Neural progenitor cell (in vitro differentiated cells): ENCODE results near the gene HECTD4. TPM values are rescaled to one million over a fixed set of nuclear protein-coding genes. Genes with fewer than 3 reads are reported as not detected.

Source experiments
- DNase-seq: peaks from one replicate; pipeline ENCODE4 v3.0.0-alpha.2; 2016; ENCODE audit warnings: low spot score
- H2AFZ ChIP-seq: fragments of 200-600 bp; sonication (generic); replicated peaks from 2 replicates; pipeline ENCODE4 v1.6.1; 2016; ENCODE audit warnings: antibody characterized with exemption
- H3F3A ChIP-seq: fragments of 200-600 bp; sonication (generic); 2 replicates; pipeline ENCODE4 v1.6.1; 2016; ENCODE audit warnings: antibody characterized with exemption, low read depth
- H3K27ac ChIP-seq: fragments of 200-600 bp; sonication (generic); 2 replicates; pipeline ENCODE4 v1.5.1; 2016; ENCODE audit warnings: mild to moderate bottlenecking
- H3K27me3 ChIP-seq: fragments of 200-600 bp; sonication (generic); 2 replicates; pipeline ENCODE4 v1.6.1; 2016; ENCODE audit warnings: mild to moderate bottlenecking, moderate library complexity
- H3K36me3 ChIP-seq: fragments of 200-600 bp; sonication (generic); 2 replicates; pipeline ENCODE4 v1.5.1; 2016
- H3K4me1 ChIP-seq: fragments of 200-600 bp; sonication (generic); 2 replicates; pipeline ENCODE4 v1.6.1; 2016; ENCODE audit warnings: mixed run types
- H3K4me2 ChIP-seq: fragments of 200-600 bp; sonication (generic); 2 replicates; pipeline ENCODE4 v1.6.1; 2016
- H3K4me3 ChIP-seq: fragments of 200-600 bp; sonication (generic); 2 replicates; pipeline ENCODE4 v1.5.1; 2016
- H3K79me2 ChIP-seq: fragments of 200-600 bp; sonication (generic); 2 replicates; pipeline ENCODE4 v1.6.1; 2016; ENCODE audit warnings: low read depth
- H3K9ac ChIP-seq: fragments of 200-600 bp; sonication (generic); 2 replicates; pipeline ENCODE4 v1.6.1; 2016
- H3K9me3 ChIP-seq: fragments of 200-600 bp; sonication (generic); 2 replicates; pipeline ENCODE4 v1.5.1; 2016; ENCODE audit warnings: low read depth
- H4K20me1 ChIP-seq: fragments of 200-600 bp; sonication (generic); 2 replicates; pipeline ENCODE4 v1.6.1; 2016; ENCODE audit warnings: low read depth
- H3K27ac Mint-ChIP-seq: 3 replicates; pipeline ENCODE4 v1.8.0; 2021; ENCODE audit warnings: mixed read lengths
- H3K27me3 Mint-ChIP-seq: 2 replicates; pipeline ENCODE4 v1.8.0; 2022; ENCODE audit warnings: low read depth, mild to moderate bottlenecking, inconsistent platforms, moderate library complexity, mixed read lengths; ENCODE audit not compliant: insufficient read depth
- H3K36me3 Mint-ChIP-seq: 3 replicates; pipeline ENCODE4 v1.8.0; 2021; ENCODE audit warnings: mixed read lengths
- H3K4me1 Mint-ChIP-seq: 3 replicates; pipeline ENCODE4 v1.8.0; 2021; ENCODE audit warnings: mixed read lengths
- H3K4me3 Mint-ChIP-seq: 3 replicates; pipeline ENCODE4 v1.8.0; 2021; ENCODE audit warnings: mild to moderate bottlenecking, moderate library complexity, mixed read lengths
- H3K9me3 Mint-ChIP-seq: 3 replicates; pipeline ENCODE4 v1.8.0; 2020; ENCODE audit warnings: mixed read lengths
- CTCF ChIP-seq: fragments of 200-600 bp; sonication (generic); IDR thresholded peaks from 2 replicates; pipeline ENCODE4 v1.5.1; 2017; ENCODE audit warnings: antibody characterized with exemption, mild to moderate bottlenecking
- EZH2 ChIP-seq: fragments of 200-600 bp; sonication (generic); IDR thresholded peaks from 2 replicates; pipeline ENCODE4 v1.6.1; 2017; ENCODE audit warnings: antibody characterized with exemption, mild to moderate bottlenecking, moderate library complexity
- EZH2phosphoT487 ChIP-seq: fragments of 200-600 bp; sonication (generic); IDR thresholded peaks from 2 replicates; pipeline ENCODE4 v1.6.1; 2017; ENCODE audit warnings: antibody characterized with exemption
- total RNA-seq: library from RNA; depleted of rRNA; stranded (reverse); fragments of >200 nt; gene quantifications from 2 replicates; pipeline ENCODE4 v1.2.3, GENCODE V29; 2015; ENCODE audit warnings: low replicate concordance

The HECTD4 gene
- total RNA-seq, 1 donor from 2014 or later: 11.0 TPM

GRCh38 chr12:112208301-112208910 lies 173.8 kb downstream of the HECTD4 start:
- Histone ChIP-seq H3K27ac (no peak overlapping the region), H3K4me3 (no peak overlapping the region), H3F3A (no peaks in the 10 kb centered on the region), H3K4me2 (no peak overlapping the region), H2AFZ (no peak overlapping the region), H3K36me3 (no peaks in the 10 kb centered on the region), H4K20me1 (no peaks in the 10 kb centered on the region), H3K27me3 (no peaks in the 10 kb centered on the region), H3K79me2 (no peaks in the 10 kb centered on the region), H3K9me3 (no peaks in the 10 kb centered on the region), H3K9ac (no peak overlapping the region), H3K4me1 (no peaks in the 10 kb centered on the region)
- Mint-ChIP-seq H3K36me3 (peaks cover 39% of the 10 kb centered on the region), H3K4me3 (no peak overlapping the region), H3K4me1 (no peaks in the 10 kb centered on the region), H3K27ac (no peak overlapping the region), H3K9me3 (no peaks in the 10 kb centered on the region), H3K27me3 (peaks cover 2% of the 10 kb centered on the region)
- DNase-seq: no peak
- TF ChIP-seq EZH2phosphoT487 (no peak), EZH2 (no peak), CTCF (no peak)

GRCh38 chr12:112207397-112207924 lies 174.8 kb downstream of the HECTD4 start:
- Mint-ChIP-seq H3K27ac (no peak overlapping the region), H3K4me3 (no peak overlapping the region), H3K36me3 (peaks cover 42% of the 10 kb centered on the region), H3K9me3 (no peaks in the 10 kb centered on the region), H3K4me1 (no peaks in the 10 kb centered on the region), H3K27me3 (no peaks in the 10 kb centered on the region)
- Histone ChIP-seq H3K4me3 (no peak overlapping the region), H3F3A (no peaks in the 10 kb centered on the region), H3K9me3 (no peaks in the 10 kb centered on the region), H3K79me2 (no peaks in the 10 kb centered on the region), H3K4me2 (no peak overlapping the region), H3K27me3 (no peaks in the 10 kb centered on the region), H4K20me1 (no peaks in the 10 kb centered on the region), H3K9ac (no peak overlapping the region), H3K4me1 (no peaks in the 10 kb centered on the region), H3K27ac (no peak overlapping the region), H2AFZ (no peak overlapping the region), H3K36me3 (no peaks in the 10 kb centered on the region)
- TF ChIP-seq EZH2 (no peak), EZH2phosphoT487 (no peak), CTCF (no peak)
- DNase-seq: no peak

- Mint-ChIP-seq H3K4me3 (no peak overlapping the region), H3K4me1 (no peaks in the 10 kb centered on the region), H3K27me3 (no peaks in the 10 kb centered on the region), H3K36me3 (peaks cover 36% of the 10 kb centered on the region), H3K27ac (no peak overlapping the region), H3K9me3 (no peaks in the 10 kb centered on the region)
- Histone ChIP-seq H4K20me1 (no peaks in the 10 kb centered on the region), H3F3A (no peaks in the 10 kb centered on the region), H3K27ac (no peak overlapping the region), H3K9me3 (no peaks in the 10 kb centered on the region), H3K4me1 (no peaks in the 10 kb centered on the region), H3K36me3 (no peaks in the 10 kb centered on the region), H2AFZ (no peak overlapping the region), H3K9ac (no peak overlapping the region), H3K4me2 (no peak overlapping the region), H3K4me3 (no peak overlapping the region), H3K27me3 (no peaks in the 10 kb centered on the region), H3K79me2 (no peaks in the 10 kb centered on the region)
- no peak for DNase-seq
- TF ChIP-seq EZH2phosphoT487 (no peak), CTCF (no peak), EZH2 (no peak)
Observed at GRCh38 chr12:112206944-112207343, 175.3 kb downstream of the HECTD4 start.
